Esophagus squamous epithelium (tissue), 5 donors: ENCODE measurements around the gene COA8. TPM values are rescaled to one million over a fixed set of nuclear protein-coding genes. Genes with fewer than 3 reads are reported as not detected.

ENCODE experiments used
- DNase-seq: peaks from one replicate; lab custom pipeline; 2025; lab: John Stamatoyannopoulos, UW
- H3K27ac ChIP-seq, 4 donors: fragments of 200-600 bp; sonication (generic); one replicate each; pipeline ENCODE4 v1.5.1; 2016 to 2019; ENCODE audit warnings: mild to moderate bottlenecking in 1 of 4
- H3K27me3 ChIP-seq, 4 donors: fragments of 200-600 bp; sonication (generic); 1 replicate in 3 of 4; 2 replicates in 1 of 4; pipeline versions ENCODE4 v1.5.1 to v1.6.0; 2017 to 2021; ENCODE audit warnings: antibody characterized with exemption in 1 of 4
- H3K36me3 ChIP-seq, 3 donors: fragments of 200-600 bp; sonication (generic); one replicate each; pipeline ENCODE4 v1.5.1; 2016 to 2019
- H3K4me1 ChIP-seq, 3 donors: fragments of 200-600 bp; sonication (generic); one replicate each; pipeline ENCODE4 v1.5.1; 2017 to 2019
- H3K4me3 ChIP-seq, 4 donors: fragments of 200-600 bp; sonication (generic); 1 replicate in 3 of 4; 2 replicates in 1 of 4; pipeline ENCODE4 v1.5.1; 2016 to 2019; ENCODE audit warnings: mild to moderate bottlenecking in 2 of 4, moderate library complexity in 1 of 4
- H3K9me3 ChIP-seq, 3 donors: fragments of 200-600 bp; sonication (generic); one replicate each; pipeline ENCODE4 v1.5.1; 2016 to 2019
- CTCF ChIP-seq, 6 experiments: fragments of 450-650 bp in 4 of 6; fragments of 200-600 bp in 2 of 6; sonication (generic) in 2 of 6; IDR thresholded peaks; one replicate each; pipeline ENCODE4 v1.5.1; 2016 to 2019; ENCODE audit warnings: antibody characterized with exemption in 6 of 6, mild to moderate bottlenecking in 4 of 6, moderate library complexity in 4 of 6
- POLR2A ChIP-seq, 4 donors: fragments of 450-650 bp; IDR thresholded peaks; one replicate each; pipeline ENCODE4 v1.6.1; 2017; ENCODE audit warnings: antibody characterized with exemption in 4 of 4, mild to moderate bottlenecking in 4 of 4, moderate library complexity in 3 of 4
- WGBS, 2 donors: methylation state at CpG; one replicate each; pipeline ENCODE4 v1.1.5; 2018; 5-methylcytosine and 5-hydroxymethylcytosine counted together
- intact Hi-C: fragments of 100-400 bp; cut with DNase I; formaldehyde crosslinking; loops from one replicate; pipeline ENCODE4 v1.15.0; 2022
- total RNA-seq, 4 donors: library from RNA; depleted of rRNA; stranded (reverse); fragments of >200 nt; gene quantifications; one replicate each; pipeline ENCODE4 v1.1.0, GENCODE V29; 2016
- donor health status: DM: yes; HTN: yes; CAD: no.

The COA8 gene
- 10 to 100 TPM; 18.2 to 28.7 (median 22.7) TPM for total RNA-seq

- Histone ChIP-seq H3K4me1 (peaks cover 41 to 82% (median 43%) of the 10 kb centered on the region in 3 donors), H3K27me3 (no peaks in the 10 kb centered on the region)
- no peak for DNase-seq
Observed at GRCh38 chr14:103562429-103563225, at the start of gene COA8, which contains the start of gene BAG5. COA8 (plus strand) TSS chr14:103562960; CDS start chr14:103563002, 42 bp downstream. BAG5 (minus strand) TSS chr14:103562657; CDS start chr14:103561164, 1,493 bp downstream.

GRCh38 chr14:103514596-103515421, 48.0 kb upstream of the COA8 start:
- no peaks in the 10 kb centered on the region for H3K9me3 ChIP-seq
- intact Hi-C loops = no loop called here
- no peak overlapping the region for H3K4me3 ChIP-seq
- H3K4me1 ChIP-seq = peaks cover 32 to 74% (median 41%) of the 10 kb centered on the region in 3 donors
- DNase-seq = no peak
- 56 to 86% methylated on average over 12 to 14 of the region's 18 CpGs for WGBS, 2 donors
- TF ChIP-seq POLR2A (IDR thresholded peaks at IDR 0.05) = no peak
- TF ChIP-seq CTCF (IDR thresholded peaks at IDR 0.05) = no peak
- no peaks in the 10 kb centered on the region for H3K27me3 ChIP-seq
- no peak overlapping the region for H3K27ac ChIP-seq
- H3K36me3 ChIP-seq = peaks cover 2 to 19% (median 6%) of the 10 kb centered on the region in 3 donors

More at GRCh38 chr14:103562429-103563225, at the start of gene COA8, which contains the start of gene BAG5:
- peaks cover 0 to 41% (median 9%) of the 10 kb centered on the region in 3 donors for H3K36me3 ChIP-seq
- peak within 1 kb of the TSS; percentile 95 to 100 (median 98) for H3K27ac ChIP-seq
- H3K9me3 ChIP-seq = no peaks in the 10 kb centered on the region
- 0% methylated on average over 6 of the region's 109 CpGs; no CpG with 5 or more reads in 1 of the 2 donors for whole genome bisulfite sequencing, 2 donors
- intact Hi-C loops = no loop called here
- H3K4me3 ChIP-seq = peak within 1 kb of the TSS; percentile 89 to 100 (median 95)
- TF ChIP-seq POLR2A (IDR thresholded peaks at IDR 0.05) (peak in 3 of 4 donors; percentile 14 to 90 (median 81)), CTCF (IDR thresholded peaks at IDR 0.05) (peak in 3 of 6 experiments; percentile 17 to 51 (median 37))

GRCh38 chr14:103516426-103517173, 46.2 kb upstream of the COA8 start:
- intact Hi-C loops = no loop called here
- DNase-seq = no peak
- Histone ChIP-seq H3K27me3 (peaks cover 0 to 12% (median 0%) of the 10 kb centered on the region in 4 donors), H3K4me3 (no peak overlapping the region), H3K27ac (peak overlapping the region in 2 of 4 donors; percentile 17 to 42), H3K4me1 (peaks cover 48 to 92% (median 52%) of the 10 kb centered on the region in 3 donors), H3K9me3 (no peaks in the 10 kb centered on the region), H3K36me3 (peaks cover 0 to 2% (median under 1%) of the 10 kb centered on the region in 3 donors)
- 49 to 68% methylated on average over 9 to 10 of the region's 10 CpGs for WGBS, 2 donors
- TF ChIP-seq POLR2A (IDR thresholded peaks at IDR 0.05) = no peak
- no peak for TF ChIP-seq CTCF (IDR thresholded peaks at IDR 0.05)

- intact Hi-C loops = no loop called here
- DNase-seq = no peak
- no peaks in the 10 kb centered on the region for H3K9me3 ChIP-seq
- TF ChIP-seq POLR2A (IDR thresholded peaks at IDR 0.05) (no peak), CTCF (IDR thresholded peaks at IDR 0.05) (no peak)
- H3K4me3 ChIP-seq = no peak overlapping the region
- H3K4me1 ChIP-seq = peaks cover 52 to 97% (median 53%) of the 10 kb centered on the region in 3 donors
- no peak overlapping the region for H3K27ac ChIP-seq
- no peaks in the 10 kb centered on the region for H3K36me3 ChIP-seq
- WGBS, 2 donors = 57 to 83% methylated on average over 1 to 10 of the region's 10 CpGs
- peaks cover 0 to 17% (median 0%) of the 10 kb centered on the region in 4 donors for H3K27me3 ChIP-seq
Observed at GRCh38 chr14:103517174-103517566, 45.6 kb upstream of the COA8 start.
